Measurements from ENCODE around the gene LRRC4. TPM values are rescaled to one million over a fixed set of nuclear protein-coding genes. Genes with fewer than 3 reads are reported as not detected.

The LRRC4 gene
- total RNA-seq, 1 experiment from 2014 or later, result 0.26 TPM

DNA sequence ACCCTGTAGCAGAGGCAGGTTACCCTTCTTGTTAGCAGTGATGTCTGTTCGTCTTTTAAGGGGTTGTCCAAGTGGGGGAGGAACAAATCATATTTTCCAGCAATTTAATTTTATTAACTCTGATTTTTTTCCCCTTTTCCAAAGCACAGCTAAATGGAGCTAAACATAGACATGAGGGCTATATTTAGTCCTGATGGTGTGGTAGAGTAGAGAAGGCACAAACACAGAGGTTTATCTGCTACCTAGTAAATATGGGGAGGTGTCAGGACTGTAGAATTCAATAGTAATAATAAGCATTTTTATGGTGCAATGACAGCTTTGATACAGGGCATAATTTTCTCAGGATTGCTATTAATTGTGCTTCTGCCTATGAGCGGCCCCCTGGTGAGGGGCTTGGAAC is 22.5 kb downstream of the LRRC4 start:
- BruUV-seq (replicated peaks), result no TSS peak
- POLR2A ChIA-PET (ENCODE audit: unreplicated experiment), result no interaction called here

DNA sequence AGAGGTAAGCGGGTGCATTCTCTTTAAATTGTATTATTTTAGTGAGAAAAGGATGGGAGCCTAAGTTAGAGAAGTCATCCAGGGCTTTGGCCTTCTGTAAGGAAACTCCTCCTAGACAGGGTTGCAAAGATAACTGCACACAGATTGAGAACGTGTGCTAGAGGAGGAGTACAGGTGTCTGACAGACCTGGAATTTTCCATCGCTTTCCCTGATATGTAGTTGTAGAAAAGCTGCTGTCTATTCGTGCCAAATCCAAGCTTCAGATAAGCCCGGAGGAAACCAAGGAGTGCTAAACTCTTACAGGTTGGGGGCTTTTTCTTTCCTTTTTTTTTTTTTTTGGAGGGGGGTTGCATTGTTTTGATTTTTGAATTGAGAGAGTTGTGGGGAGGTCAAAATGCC is 23.1 kb downstream of the LRRC4 start:
- Histone ChIP-seq H3K79me2 (ENCODE audit: low read length) (no peaks in the 10 kb centered on the region), H3F3A (ENCODE audit: low read length, unreplicated experiment) (no peaks in the 10 kb centered on the region), H3K27ac (ENCODE audit: low read length) (no peak overlapping the region), H3K9me2 (replicated peaks; ENCODE audit: low read length) (no peaks in the 10 kb centered on the region), H4K20me1 (ENCODE audit: low read length) (no peaks in the 10 kb centered on the region), H3K4me2 (ENCODE audit: low read length) (no peak overlapping the region), H3K4me1 (ENCODE audit: insufficient read depth, low read length) (no peaks in the 10 kb centered on the region), H3K27me3 (ENCODE audit: low read length) (no peaks in the 10 kb centered on the region), H3K9ac (ENCODE audit: low read length) (no peak overlapping the region), H3K4me3 (ENCODE audit: low read length) (no peak overlapping the region), H3K36me3 (ENCODE audit: low read depth, low read length) (peaks cover 5% of the 10 kb centered on the region), H2AFZ (ENCODE audit: low read length) (no peak overlapping the region), H3K9me3 (ENCODE audit: low read length) (no peaks in the 10 kb centered on the region)
- DNase-seq (no peak), ATAC-seq (no peak)
- no TSS peak for BruUV-seq (replicated peaks)
- TF ChIP-seq EZH2 (IDR thresholded peaks at IDR 0.05; ENCODE audit: low read length, unreplicated experiment) (no peak), EZH2phosphoT487 (IDR thresholded peaks at IDR 0.05; ENCODE audit: borderline replicate concordance, low read length) (no peak)
- TF ChIP-seq, protein P1, sequence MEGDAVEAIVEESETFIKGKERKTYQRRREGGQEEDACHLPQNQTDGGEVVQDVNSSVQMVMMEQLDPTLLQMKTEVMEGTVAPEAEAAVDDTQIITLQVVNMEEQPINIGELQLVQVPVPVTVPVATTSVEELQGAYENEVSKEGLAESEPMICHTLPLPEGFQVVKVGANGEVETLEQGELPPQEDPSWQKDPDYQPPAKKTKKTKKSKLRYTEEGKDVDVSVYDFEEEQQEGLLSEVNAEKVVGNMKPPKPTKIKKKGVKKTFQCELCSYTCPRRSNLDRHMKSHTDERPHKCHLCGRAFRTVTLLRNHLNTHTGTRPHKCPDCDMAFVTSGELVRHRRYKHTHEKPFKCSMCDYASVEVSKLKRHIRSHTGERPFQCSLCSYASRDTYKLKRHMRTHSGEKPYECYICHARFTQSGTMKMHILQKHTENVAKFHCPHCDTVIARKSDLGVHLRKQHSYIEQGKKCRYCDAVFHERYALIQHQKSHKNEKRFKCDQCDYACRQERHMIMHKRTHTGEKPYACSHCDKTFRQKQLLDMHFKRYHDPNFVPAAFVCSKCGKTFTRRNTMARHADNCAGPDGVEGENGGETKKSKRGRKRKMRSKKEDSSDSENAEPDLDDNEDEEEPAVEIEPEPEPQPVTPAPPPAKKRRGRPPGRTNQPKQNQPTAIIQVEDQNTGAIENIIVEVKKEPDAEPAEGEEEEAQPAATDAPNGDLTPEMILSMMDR (conservative IDR thresholded peaks at IDR 0.05; ENCODE audit: low read depth, low read length), result no peak
- CTCF ChIA-PET, result no interaction called here
- POLR2A ChIA-PET (ENCODE audit: unreplicated experiment), result no interaction called here
- intact Hi-C loops (cut with micrococcal nuclease), result no loop called here

More for the DNA sequence above, 22.5 kb downstream of the LRRC4 start:
- TF ChIP-seq EZH2 (IDR thresholded peaks at IDR 0.05; ENCODE audit: low read length, unreplicated experiment) (no peak), EZH2phosphoT487 (IDR thresholded peaks at IDR 0.05; ENCODE audit: borderline replicate concordance, low read length) (no peak)
- TF ChIP-seq, protein P1 (conservative IDR thresholded peaks at IDR 0.05; ENCODE audit: low read depth, low read length), result no peak
- CTCF ChIA-PET, result no interaction called here
- DNase-seq, result no peak
- Histone ChIP-seq H3F3A (ENCODE audit: low read length, unreplicated experiment) (no peaks in the 10 kb centered on the region), H3K27me3 (ENCODE audit: low read length) (no peaks in the 10 kb centered on the region), H3K79me2 (ENCODE audit: low read length) (no peaks in the 10 kb centered on the region), H3K9me2 (replicated peaks; ENCODE audit: low read length) (no peaks in the 10 kb centered on the region), H3K27ac (ENCODE audit: low read length) (no peak overlapping the region), H3K4me1 (ENCODE audit: insufficient read depth, low read length) (no peaks in the 10 kb centered on the region), H3K9ac (ENCODE audit: low read length) (no peak overlapping the region), H3K9me3 (ENCODE audit: low read length) (no peaks in the 10 kb centered on the region), H3K36me3 (ENCODE audit: low read depth, low read length) (peaks cover 5% of the 10 kb centered on the region), H3K4me2 (ENCODE audit: low read length) (no peak overlapping the region), H3K4me3 (ENCODE audit: low read length) (no peak overlapping the region), H4K20me1 (ENCODE audit: low read length) (no peaks in the 10 kb centered on the region), H2AFZ (ENCODE audit: low read length) (no peak overlapping the region)
- intact Hi-C loops (cut with micrococcal nuclease), result no loop called here
- ATAC-seq, result no peak

DNA sequence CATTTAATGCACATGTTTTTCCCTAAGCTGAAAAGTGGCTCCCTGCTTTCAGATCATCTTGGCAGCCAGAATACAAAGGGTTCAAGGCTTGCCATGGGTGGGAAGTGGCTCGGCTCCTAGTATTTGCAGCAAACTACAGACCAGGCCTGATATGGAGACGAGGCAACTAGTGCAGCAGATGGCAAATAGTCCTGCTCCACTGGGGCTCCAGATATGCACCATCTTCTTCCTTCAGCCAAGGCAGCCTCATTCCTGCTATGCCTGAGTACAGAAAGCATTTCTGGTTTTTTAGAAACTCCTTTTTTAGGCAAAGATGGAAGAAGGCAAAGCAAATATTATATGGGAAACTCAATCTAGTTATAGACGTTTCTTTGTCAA is 23.9 kb downstream of the LRRC4 start:
- no TSS peak for BruUV-seq (replicated peaks)
- H3K9me3 ChIP-seq (ENCODE audit: low read length), result no peaks in the 10 kb centered on the region
- no peak for DNase-seq

More for the DNA sequence above, 23.9 kb downstream of the LRRC4 start:
- no peaks in the 10 kb centered on the region for H3K4me1 ChIP-seq (ENCODE audit: insufficient read depth, low read length)
- H3K27ac ChIP-seq (ENCODE audit: low read length), result no peak overlapping the region
- TF ChIP-seq, protein P1 (conservative IDR thresholded peaks at IDR 0.05; ENCODE audit: low read depth, low read length), result no peak
- TF ChIP-seq EZH2phosphoT487 (IDR thresholded peaks at IDR 0.05; ENCODE audit: borderline replicate concordance, low read length) (no peak), EZH2 (IDR thresholded peaks at IDR 0.05; ENCODE audit: low read length, unreplicated experiment) (no peak)
- POLR2A ChIA-PET (ENCODE audit: unreplicated experiment), result no interaction called here
- no peaks in the 10 kb centered on the region for H3K27me3 ChIP-seq (ENCODE audit: low read length)
- H3F3A ChIP-seq (ENCODE audit: low read length, unreplicated experiment), result no peaks in the 10 kb centered on the region
- peaks cover 1% of the 10 kb centered on the region; the same call in 1 of the 2 replicates for H3K36me3 ChIP-seq (ENCODE audit: low read depth, low read length)
- H3K9ac ChIP-seq (ENCODE audit: low read length), result no peak overlapping the region
- H3K4me3 ChIP-seq (ENCODE audit: low read length), result no peak overlapping the region
- no peaks in the 10 kb centered on the region for H3K9me2 ChIP-seq (replicated peaks; ENCODE audit: low read length)
- no peak overlapping the region for H3K4me2 ChIP-seq (ENCODE audit: low read length)
- ATAC-seq, result no peak
- H4K20me1 ChIP-seq (ENCODE audit: low read length), result no peaks in the 10 kb centered on the region
- CTCF ChIA-PET, result no interaction called here
- intact Hi-C loops (cut with micrococcal nuclease), result no loop called here
- no peak overlapping the region for H2AFZ ChIP-seq (ENCODE audit: low read length)
- H3K79me2 ChIP-seq (ENCODE audit: low read length), result no peaks in the 10 kb centered on the region
